HS-27A (cell line): ENCODE results near the gene POTEC.
"Not testable (repeated sequence)": the region's sequence is repeated elsewhere in the genome, so short reads cannot be mapped to it uniquely, and the experiment has no call there.

ENCODE experiments used
- DNase-seq: peaks from one replicate; pipeline ENCODE4 v3.0.0-alpha.2; 2012; ENCODE audit warnings: low read depth, missing footprints

The POTEC gene

DNA sequence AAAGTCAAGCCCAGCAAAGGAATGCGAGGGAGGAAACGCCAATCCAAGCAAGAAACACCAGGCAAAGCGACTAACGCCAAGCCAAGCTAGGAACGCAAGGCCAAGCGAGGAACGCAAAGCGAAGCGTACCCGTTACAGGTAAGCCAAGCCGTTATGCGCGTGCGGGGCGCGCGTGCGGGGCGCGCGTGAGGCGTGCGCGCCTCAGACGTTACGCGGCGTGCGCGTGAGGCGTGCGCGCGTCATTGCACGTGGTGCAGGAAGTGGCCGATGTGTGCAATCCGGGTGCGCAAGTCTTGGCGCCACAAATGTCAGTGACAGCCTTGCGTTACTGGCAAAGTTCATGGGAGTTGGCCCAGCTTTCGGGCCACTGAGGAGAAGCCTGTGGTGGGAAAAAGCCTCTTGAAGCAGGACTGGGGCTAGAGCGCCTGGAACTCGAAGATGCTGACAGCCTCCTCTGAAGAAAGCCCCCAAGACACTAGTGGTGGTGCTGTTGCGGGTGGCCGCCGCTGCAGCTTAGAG, at the start of gene POTEC:
TSS of gene POTEC (minus strand) at position 155 of the 519 bp plus-strand sequence. CDS start 454 bp downstream, outside the sequence.
- DNase-seq = not testable (repeated sequence)

GRCh38 chr18:14577971-14578370, 34.6 kb upstream of the POTEC start:
- DNase-seq = peak; percentile 42

DNA sequence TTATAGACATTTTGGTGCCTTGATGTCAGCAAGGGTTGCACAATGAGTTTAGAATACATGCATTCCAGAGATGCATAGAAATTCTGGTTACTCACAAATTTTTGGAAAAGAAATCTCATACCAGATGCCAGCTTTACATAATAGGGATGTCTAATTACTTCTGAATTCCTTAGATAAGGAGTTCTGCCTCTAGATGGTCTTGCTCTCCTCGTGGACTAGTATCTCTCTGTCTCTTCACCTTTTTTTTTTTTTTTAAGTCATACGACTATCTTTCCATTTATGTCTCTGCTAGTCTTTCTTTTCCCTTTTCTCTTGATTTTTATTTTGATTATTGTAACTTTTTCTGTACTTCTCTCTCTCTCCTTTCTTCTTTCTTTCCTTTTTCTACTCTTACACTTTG, 16.1 kb upstream of the POTEC start:
- not testable (repeated sequence) for DNase-seq

DNA sequence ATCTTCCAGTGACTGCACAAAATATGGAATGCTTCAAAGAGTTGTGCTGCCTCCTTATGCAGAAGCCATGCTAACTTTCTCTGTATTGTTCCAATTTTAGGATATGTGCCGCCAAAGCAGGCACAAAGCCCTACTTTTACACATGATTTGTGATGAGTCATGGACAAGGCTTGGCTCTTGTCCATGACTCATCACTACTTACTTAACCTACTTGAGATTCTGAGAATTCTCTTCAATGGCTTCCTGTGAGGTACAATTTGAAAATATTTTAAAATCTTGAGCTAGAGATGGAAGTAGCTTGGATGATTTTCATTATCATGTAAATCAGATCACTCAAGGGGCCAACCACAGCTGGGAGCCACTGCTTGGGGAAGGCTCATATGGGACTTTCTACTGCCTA, 11.7 kb downstream of the POTEC start:
- not testable (repeated sequence) for DNase-seq

DNA sequence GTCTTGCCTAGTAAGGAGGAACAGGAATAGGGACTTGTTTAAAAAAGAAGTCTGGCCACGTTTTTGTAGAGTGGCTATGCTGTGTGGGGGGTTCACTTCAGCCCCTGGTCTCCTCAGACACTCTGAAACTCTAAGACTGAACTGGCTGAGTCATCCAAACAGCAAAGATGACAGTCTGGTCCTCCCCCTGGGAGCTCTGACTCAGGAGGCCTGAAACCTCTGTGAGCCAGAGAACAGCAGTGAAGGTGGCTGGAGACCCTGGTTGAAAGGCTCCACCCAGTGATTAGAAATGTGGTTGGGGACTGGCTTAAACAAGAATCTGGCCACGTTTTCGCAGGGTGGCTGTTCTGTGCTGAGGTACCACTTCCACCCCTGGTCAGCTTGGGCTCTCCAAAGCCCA, 32.7 kb downstream of the POTEC start:
- peak; percentile 11 for DNase-seq

GRCh38 chr18:14503691-14504090, 39.7 kb downstream of the POTEC start:
- DNase-seq = not testable (repeated sequence)

- not testable (repeated sequence) for DNase-seq
These were observed 41.5 kb downstream of the POTEC start for GRCh38 chr18:14501894-14502293.

GRCh38 chr18:14489256-14490014, 54.0 kb downstream of the POTEC start:
- DNase-seq = not testable (repeated sequence)

GRCh38 chr18:14488789-14489188, 54.6 kb downstream of the POTEC start:
- not testable (repeated sequence) for DNase-seq

DNA sequence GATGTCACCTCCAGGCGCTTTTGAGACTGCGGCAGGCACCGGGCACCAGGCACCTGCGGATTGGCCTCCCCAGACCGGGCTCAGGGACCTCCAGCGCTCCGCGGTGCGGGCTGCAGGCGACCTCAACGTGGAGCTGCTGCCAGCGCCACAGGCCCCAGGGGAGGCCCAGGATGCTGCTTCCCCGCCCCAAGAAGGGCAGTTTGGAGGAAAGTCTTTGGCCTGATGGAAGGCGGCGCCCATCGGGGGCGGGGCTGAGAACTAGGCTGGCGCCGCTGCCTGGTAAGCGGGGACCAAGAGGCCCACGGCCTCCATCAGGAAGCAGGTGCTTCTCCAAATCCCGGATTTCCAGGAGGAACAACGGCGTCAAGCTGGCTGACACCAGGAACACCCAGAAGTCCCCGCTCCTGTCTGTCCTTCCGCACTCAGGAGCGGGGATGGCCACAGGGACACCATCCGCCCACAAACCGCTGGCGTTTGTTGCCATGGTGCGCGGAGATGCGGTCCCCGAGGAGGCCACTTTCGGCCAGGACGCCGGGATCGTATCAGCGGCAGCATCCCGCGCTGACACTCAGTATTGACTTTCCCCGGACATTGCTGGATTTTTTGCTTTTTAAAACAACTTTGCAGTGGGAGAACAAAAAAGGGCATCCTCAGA, 56.3 kb downstream of the POTEC start:
- DNase-seq = not testable (repeated sequence)

- not testable (repeated sequence) for DNase-seq
These were observed 64.3 kb downstream of the POTEC start for GRCh38 chr18:14479076-14479475.

- DNase-seq = not testable (repeated sequence)
These were observed 67.9 kb downstream of the POTEC start for GRCh38 chr18:14475520-14475919.

DNA sequence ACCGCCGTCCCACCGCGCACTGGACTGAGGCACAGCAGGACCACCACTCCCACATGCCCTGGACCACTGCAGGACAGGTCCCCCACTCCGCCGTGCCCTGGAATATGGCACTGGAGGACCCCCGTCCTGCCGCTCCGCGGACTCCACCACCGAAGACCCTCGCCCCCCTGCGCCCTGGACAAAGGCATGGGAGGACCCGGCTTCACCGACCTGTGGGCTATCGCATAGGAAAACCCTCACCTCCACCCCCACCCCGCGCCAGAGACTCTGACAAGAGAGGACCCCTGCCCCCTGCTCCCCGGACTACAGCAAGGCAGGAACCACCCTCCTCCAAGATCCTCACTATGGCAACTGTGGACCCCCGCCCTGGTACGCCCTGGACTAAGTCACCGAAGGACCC, 68.6 kb downstream of the POTEC start:
- not testable (repeated sequence) for DNase-seq

DNA sequence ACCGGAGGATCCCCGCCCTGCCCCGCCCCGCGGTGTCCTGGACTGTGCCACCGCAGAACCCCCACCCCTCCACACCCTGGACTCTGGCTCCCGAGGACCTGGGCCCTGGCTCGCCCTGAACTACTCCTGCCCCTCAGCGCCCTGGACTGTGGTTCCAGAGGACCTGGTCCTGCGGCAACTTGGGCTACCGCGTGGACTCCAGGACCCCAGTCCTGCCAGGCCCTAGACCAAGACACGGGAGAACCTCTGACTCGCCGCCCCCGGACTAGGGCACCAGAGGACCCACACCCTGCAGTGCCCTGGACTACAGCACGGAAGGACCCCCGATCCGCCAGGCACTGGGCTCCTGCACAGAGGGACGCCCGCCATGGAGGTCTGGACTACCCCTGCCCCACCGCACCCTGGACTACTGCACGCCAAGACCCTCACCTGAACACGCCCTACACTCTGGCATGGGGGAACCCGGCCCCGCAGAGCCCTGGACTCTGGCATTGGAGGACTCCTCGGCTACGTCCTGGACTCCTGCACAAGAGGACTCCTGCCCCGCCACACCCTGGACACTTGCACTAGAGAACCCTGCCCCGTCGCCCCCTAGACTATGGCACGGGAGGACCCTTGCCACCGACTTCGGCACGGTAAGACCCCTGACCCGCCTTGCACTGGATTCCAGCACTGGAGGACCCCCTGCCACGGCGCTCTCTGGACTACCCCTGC, 69.2 kb downstream of the POTEC start:
- DNase-seq = not testable (repeated sequence)

GRCh38 chr18:14473250-14474006, 70.0 kb downstream of the POTEC start:
- not testable (repeated sequence) for DNase-seq

DNA sequence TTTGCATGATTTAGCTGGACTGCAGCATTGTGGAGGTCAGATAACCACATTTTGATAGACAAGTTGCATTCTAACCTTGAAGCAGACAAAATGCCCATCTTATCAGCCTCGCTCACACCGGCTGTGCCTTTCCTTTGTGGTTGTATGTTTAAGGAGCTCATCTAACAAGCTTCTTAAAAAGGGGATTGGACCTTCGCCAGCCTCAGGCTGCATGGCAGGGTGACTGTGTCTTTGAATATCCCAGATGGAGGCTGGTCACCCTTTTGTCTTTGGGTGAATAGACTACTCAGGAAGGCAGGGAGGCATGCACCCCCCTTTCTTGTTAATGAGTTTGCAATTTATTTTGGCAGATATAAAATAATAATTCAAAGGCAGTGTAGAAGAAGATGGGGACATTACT, 72.1 kb downstream of the POTEC start:
- DNase-seq = not testable (repeated sequence)

DNA sequence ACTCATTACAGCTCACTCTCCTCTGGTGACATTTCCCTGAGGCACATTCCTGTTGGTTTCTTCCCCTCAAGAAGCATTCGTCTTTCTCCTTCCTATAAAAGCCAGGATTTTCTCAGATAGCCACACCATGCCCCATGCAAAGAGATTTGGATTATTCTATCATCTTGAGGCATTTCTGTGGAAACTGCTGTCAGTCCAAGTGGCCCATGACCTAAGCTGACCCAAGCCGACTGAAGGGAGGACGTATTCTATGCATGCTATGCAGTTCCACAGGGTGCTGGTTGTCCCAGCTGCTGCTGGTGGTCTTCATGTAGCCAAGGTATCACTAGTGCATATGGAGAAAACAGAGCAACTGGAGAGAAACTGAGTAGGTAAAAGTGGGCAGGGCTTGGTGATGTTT, 73.0 kb downstream of the POTEC start:
- not testable (repeated sequence) for DNase-seq

DNA sequence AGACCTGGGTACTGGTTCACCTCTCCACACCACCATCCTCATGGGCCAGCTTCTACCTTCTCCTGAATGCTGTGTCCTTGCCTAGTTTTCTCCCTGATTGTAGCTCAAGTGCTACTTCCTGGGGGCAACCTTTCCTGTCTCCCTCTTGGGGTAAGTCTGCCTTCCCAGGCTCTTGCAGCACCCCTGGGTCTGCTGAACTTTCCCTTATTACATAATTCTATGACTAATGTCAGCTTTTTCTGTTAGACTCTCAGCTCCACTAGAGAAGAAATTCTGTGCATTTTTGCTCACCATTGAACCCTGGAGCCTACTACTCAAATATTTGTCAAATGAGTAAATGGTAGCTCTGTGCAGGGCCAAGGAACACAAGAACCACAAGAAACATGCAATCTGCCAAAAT, 73.4 kb downstream of the POTEC start:
- DNase-seq = peak; percentile 88

DNA sequence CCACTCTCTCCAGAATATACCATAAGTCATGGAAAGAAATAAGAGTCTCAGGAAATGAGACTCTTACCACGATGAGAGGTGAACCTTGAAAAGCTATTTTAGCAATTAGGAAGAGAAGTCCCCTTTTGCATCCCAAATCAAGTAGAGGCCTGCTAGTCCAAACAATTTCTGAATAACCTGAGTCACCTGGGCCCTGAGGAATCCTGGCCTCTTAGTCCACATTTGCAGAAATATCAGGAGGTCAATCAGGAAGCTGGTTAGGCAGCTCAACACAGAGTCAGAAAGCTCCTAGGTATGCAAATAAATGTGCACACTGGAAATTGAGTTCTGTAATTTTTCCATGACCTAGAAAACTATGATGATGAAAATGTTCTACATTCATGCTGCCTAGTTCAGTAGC, 77.4 kb downstream of the POTEC start:
- DNase-seq = not testable (repeated sequence)
